Sigmoid colon (tissue), 7 donors: ENCODE data around the gene HHIP. TPM values are rescaled to one million over a fixed set of nuclear protein-coding genes. Genes with fewer than 3 reads are reported as not detected.

Experiments
- DNase-seq: peaks from one replicate; pipeline ENCODE4 v3.0.0-alpha.2; 2019
- H3K27ac ChIP-seq, 4 donors: fragments of 200-600 bp; sonication (generic); one replicate each; pipeline ENCODE4 v1.5.1; 2016 to 2019; ENCODE audit warnings: mild to moderate bottlenecking in 1 of 4
- H3K27me3 ChIP-seq, 3 donors: fragments of 200-600 bp; sonication (generic); one replicate each; pipeline ENCODE4 v1.5.1; 2019; ENCODE audit warnings: mild to moderate bottlenecking in 1 of 3
- H3K36me3 ChIP-seq, 4 donors: fragments of 200-600 bp; sonication (generic); one replicate each; pipeline ENCODE4 v1.5.1; 2016 to 2019
- H3K4me1 ChIP-seq, 4 donors: fragments of 200-600 bp; sonication (generic); one replicate each; pipeline ENCODE4 v1.5.1; 2017 to 2019
- H3K4me3 ChIP-seq, 4 donors: fragments of 200-600 bp; sonication (generic); one replicate each; pipeline ENCODE4 v1.5.1; 2017 to 2019; ENCODE audit warnings: mild to moderate bottlenecking in 2 of 4, moderate library complexity in 1 of 4
- H3K9me3 ChIP-seq, 4 donors: fragments of 200-600 bp in 3 of 4; sonication (generic) in 3 of 4; one replicate each; pipeline versions ENCODE4 v1.5.1 to v1.6.1; 2013 to 2019
- EP300 ChIP-seq, 4 donors: sonication (generic); formaldehyde crosslinking; IDR thresholded peaks; one replicate each; pipeline ENCODE4 v1.6.1; 2017; ENCODE audit warnings: antibody characterized with exemption in 4 of 4
- POLR2A ChIP-seq, 2 donors: fragments of 450-650 bp; IDR thresholded peaks; one replicate each; pipeline ENCODE4 v1.6.1; 2016; ENCODE audit warnings: antibody characterized with exemption in 2 of 2, mild to moderate bottlenecking in 2 of 2, moderate library complexity in 2 of 2
- POLR2AphosphoS5 ChIP-seq, 4 donors: sonication (generic); formaldehyde crosslinking; IDR thresholded peaks; one replicate each; pipeline ENCODE4 v1.6.1; 2017; ENCODE audit warnings: antibody characterized with exemption in 4 of 4
- WGBS, 2 donors: extraction: QIAGEN DNeasy Blood & Tissue Kit; methylation state at CpG; one replicate each; pipeline ENCODE4 v1.1.7; 2013; 5-methylcytosine and 5-hydroxymethylcytosine counted together
- intact Hi-C: fragments of 100-400 bp; cut with DNase I; formaldehyde crosslinking; loops from one replicate; pipeline ENCODE4 v1.15.1; 2023
- polyA plus RNA-seq, 3 donors: library from polyadenylated mRNA; stranded (reverse); fragments of 200-250 nt; gene quantifications; one replicate each; pipeline ENCODE4 v1.2.3, GENCODE V29; 2013
- total RNA-seq, 4 donors: library from RNA; depleted of rRNA; stranded (reverse); fragments of >200 nt; gene quantifications; one replicate each; pipeline ENCODE4 v1.1.0, GENCODE V29; 2016
- TF ChIP-seq, protein P1 (sequence below), 4 experiments: fragments of 450-650 bp in 3 of 4; fragments of 200-600 bp in 1 of 4; IDR thresholded peaks; one replicate each; pipeline ENCODE4 v1.5.1; 2016 to 2019; ENCODE audit warnings: antibody characterized with exemption in 4 of 4, mild to moderate bottlenecking in 3 of 4, moderate library complexity in 2 of 4
- donor health status: healthy with polysubstance abuse.
- donor health status: Bipolar disorder and iron deficiency.
- donor health status: healthy.

HHIP gene
- total and polyA plus RNA-seq, 7 donors = 0.16 to 2.1 (median 0.58) TPM; not detected in 1

DNA sequence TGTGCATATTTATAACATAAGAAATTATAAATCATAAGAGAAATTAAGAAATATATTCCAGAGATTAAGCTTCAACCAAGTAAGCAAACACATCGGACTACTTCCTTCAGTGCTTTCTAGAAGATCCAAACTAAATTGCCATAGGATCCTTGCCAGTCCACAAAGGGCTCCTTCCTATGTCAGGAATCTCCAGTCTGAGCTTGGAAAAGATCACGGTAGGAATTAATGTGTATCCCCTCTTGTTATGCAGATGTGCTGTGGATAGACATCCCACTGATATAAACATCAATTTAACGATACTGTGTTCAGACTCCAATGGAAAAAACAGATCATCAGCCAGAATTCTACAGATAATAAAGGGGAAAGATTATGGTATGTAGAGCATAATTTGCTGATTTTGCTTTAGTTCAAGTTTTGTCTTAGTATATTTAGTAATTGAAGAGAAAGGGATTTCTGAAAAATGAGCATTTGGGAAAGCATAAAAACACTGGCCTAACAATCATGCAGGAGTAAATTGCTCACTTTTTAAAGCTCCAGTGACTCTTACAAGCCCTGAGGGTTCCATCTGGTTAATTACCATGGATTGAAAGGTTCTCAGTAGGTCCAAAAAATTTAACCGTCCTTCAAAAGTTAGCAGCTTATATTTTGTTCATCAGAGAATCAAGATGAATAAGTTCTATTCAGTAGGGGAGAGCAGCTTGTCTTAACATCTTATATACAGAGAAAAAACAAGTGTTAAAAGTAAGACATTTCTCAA lies 65.9 kb downstream of the HHIP start:
- intact Hi-C loops = no loop called here
- WGBS, 2 donors = 81 to 86% methylated on average over 4 of the region's 4 CpGs
- no peak for DNase-seq
- no peaks in the 10 kb centered on the region for H3K4me1 ChIP-seq
- no peaks in the 10 kb centered on the region for H3K9me3 ChIP-seq
- no peaks in the 10 kb centered on the region for H3K36me3 ChIP-seq
- H3K27ac ChIP-seq = no peak overlapping the region
- TF ChIP-seq EP300 (IDR thresholded peaks at IDR 0.05) = no peak
- no peak for TF ChIP-seq POLR2AphosphoS5 (IDR thresholded peaks at IDR 0.05)
- TF ChIP-seq, protein P1, sequence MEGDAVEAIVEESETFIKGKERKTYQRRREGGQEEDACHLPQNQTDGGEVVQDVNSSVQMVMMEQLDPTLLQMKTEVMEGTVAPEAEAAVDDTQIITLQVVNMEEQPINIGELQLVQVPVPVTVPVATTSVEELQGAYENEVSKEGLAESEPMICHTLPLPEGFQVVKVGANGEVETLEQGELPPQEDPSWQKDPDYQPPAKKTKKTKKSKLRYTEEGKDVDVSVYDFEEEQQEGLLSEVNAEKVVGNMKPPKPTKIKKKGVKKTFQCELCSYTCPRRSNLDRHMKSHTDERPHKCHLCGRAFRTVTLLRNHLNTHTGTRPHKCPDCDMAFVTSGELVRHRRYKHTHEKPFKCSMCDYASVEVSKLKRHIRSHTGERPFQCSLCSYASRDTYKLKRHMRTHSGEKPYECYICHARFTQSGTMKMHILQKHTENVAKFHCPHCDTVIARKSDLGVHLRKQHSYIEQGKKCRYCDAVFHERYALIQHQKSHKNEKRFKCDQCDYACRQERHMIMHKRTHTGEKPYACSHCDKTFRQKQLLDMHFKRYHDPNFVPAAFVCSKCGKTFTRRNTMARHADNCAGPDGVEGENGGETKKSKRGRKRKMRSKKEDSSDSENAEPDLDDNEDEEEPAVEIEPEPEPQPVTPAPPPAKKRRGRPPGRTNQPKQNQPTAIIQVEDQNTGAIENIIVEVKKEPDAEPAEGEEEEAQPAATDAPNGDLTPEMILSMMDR (IDR thresholded peaks at IDR 0.05) = no peak
- no peak for TF ChIP-seq POLR2A (IDR thresholded peaks at IDR 0.05)
- no peak overlapping the region for H3K4me3 ChIP-seq
- H3K27me3 ChIP-seq = no peaks in the 10 kb centered on the region

DNA sequence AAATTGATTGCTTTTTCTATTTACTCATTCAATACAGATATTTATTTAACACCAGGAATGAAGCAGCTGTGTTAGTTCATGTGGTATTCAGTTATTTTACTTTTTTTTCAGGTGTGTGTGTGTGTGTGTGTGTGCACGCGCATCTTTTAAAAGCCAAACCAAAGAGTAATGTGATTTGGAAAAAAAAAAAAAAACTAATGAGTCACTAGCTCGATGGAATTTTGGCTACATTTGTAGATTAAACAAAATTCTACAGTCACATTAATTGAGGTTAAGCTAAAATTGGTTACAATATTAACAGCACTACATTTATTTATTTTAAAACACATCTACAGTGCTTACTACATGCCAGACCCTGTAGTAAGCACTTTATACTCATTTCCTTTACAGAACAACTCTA lies 66.8 kb downstream of the HHIP start:
- DNase-seq = no peak
- Histone ChIP-seq H3K9me3 (no peaks in the 10 kb centered on the region), H3K27me3 (no peaks in the 10 kb centered on the region), H3K36me3 (no peaks in the 10 kb centered on the region), H3K27ac (no peak overlapping the region), H3K4me3 (no peak overlapping the region), H3K4me1 (no peaks in the 10 kb centered on the region)
- TF ChIP-seq POLR2AphosphoS5 (IDR thresholded peaks at IDR 0.05) = no peak
- no peak for TF ChIP-seq EP300 (IDR thresholded peaks at IDR 0.05)
- TF ChIP-seq POLR2A (IDR thresholded peaks at IDR 0.05) = no peak
- TF ChIP-seq, protein P1 (IDR thresholded peaks at IDR 0.05) = no peak
- intact Hi-C loops = no loop called here
- 72 to 76% methylated on average over 3 of the region's 3 CpGs for WGBS, 2 donors

DNA sequence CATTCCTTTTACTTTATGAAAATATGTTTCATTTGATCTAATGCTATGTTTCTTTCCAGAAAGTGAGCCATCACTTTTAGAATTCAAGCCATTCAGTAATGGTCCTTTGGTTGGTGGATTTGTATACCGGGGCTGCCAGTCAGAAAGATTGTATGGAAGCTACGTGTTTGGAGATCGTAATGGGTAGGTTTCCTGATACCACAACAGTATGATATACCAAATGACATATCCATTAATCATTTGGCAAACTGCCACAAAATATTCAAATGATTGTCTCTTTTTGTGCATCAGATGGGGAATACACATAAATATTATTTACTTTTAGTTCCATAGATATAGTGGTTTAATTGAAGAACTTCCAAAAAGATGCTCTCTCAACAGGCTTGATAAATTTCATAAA lies 68.2 kb downstream of the HHIP start:
- Histone ChIP-seq H3K4me3 (no peak overlapping the region), H3K27ac (no peak overlapping the region), H3K36me3 (no peaks in the 10 kb centered on the region), H3K27me3 (no peaks in the 10 kb centered on the region), H3K9me3 (no peaks in the 10 kb centered on the region), H3K4me1 (no peaks in the 10 kb centered on the region)
- TF ChIP-seq, protein P1 (IDR thresholded peaks at IDR 0.05) = no peak
- no peak for TF ChIP-seq POLR2AphosphoS5 (IDR thresholded peaks at IDR 0.05)
- TF ChIP-seq EP300 (IDR thresholded peaks at IDR 0.05) = no peak
- no peak for TF ChIP-seq POLR2A (IDR thresholded peaks at IDR 0.05)
- 95 to 96% methylated on average over 3 of the region's 3 CpGs for WGBS, 2 donors
- intact Hi-C loops = no loop called here
- no peak for DNase-seq

DNA sequence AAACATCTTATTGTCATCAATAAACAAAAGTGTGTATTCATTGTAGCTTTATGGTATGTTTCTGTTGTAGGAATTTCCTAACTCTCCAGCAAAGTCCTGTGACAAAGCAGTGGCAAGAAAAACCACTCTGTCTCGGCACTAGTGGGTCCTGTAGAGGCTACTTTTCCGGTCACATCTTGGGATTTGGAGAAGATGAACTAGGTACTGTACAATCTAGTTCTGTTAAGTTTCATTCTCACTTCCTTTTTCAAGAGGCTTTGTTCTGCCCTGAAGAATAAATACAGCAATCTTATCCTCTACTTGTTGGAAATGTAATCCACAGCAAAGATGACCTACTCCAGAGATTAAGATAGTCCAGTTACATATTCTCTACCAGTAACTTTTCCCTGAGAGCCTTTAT lies 69.3 kb downstream of the HHIP start:
- H3K36me3 ChIP-seq = no peaks in the 10 kb centered on the region
- H3K27ac ChIP-seq = no peak overlapping the region
- no peaks in the 10 kb centered on the region for H3K27me3 ChIP-seq
- no peak for DNase-seq
- H3K4me1 ChIP-seq = no peaks in the 10 kb centered on the region
- H3K9me3 ChIP-seq = no peaks in the 10 kb centered on the region
- H3K4me3 ChIP-seq = no peak overlapping the region
- TF ChIP-seq, protein P1 (IDR thresholded peaks at IDR 0.05) = no peak
- no peak for TF ChIP-seq EP300 (IDR thresholded peaks at IDR 0.05)
- no peak for TF ChIP-seq POLR2A (IDR thresholded peaks at IDR 0.05)
- no peak for TF ChIP-seq POLR2AphosphoS5 (IDR thresholded peaks at IDR 0.05)
- WGBS, 2 donors = 86 to 91% methylated on average over 2 of the region's 2 CpGs
- intact Hi-C loops = no loop called here

DNA sequence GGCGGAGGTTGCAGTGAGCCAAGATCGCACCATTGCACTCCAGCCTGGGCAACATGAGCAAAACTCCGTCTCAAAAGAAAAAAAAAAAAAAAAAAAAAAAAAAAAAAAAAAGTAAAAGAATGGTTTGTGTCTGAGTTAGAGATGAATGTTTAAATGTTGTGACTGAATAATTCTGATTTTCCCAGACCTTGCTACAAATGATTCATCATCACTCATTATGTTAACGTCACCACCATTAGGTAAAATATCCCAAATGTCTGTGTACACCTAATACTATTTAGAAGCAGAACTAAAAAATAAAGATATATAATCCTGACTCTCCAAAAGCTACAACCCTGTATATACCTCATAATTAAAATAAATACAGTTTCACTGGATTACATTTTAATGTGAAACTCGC lies 70.8 kb downstream of the HHIP start:
- Histone ChIP-seq H3K27me3 (no peaks in the 10 kb centered on the region), H3K27ac (no peak overlapping the region), H3K9me3 (no peaks in the 10 kb centered on the region), H3K4me1 (no peaks in the 10 kb centered on the region), H3K36me3 (no peaks in the 10 kb centered on the region), H3K4me3 (no peak overlapping the region)
- intact Hi-C loops = no loop called here
- TF ChIP-seq EP300 (IDR thresholded peaks at IDR 0.05) = no peak
- TF ChIP-seq, protein P1 (IDR thresholded peaks at IDR 0.05) = no peak
- no peak for TF ChIP-seq POLR2A (IDR thresholded peaks at IDR 0.05)
- TF ChIP-seq POLR2AphosphoS5 (IDR thresholded peaks at IDR 0.05) = no peak
- no peak for DNase-seq
- 93 to 94% methylated on average over 5 of the region's 5 CpGs for WGBS, 2 donors
